ENCODE results near the gene DNMBP.

DNA sequence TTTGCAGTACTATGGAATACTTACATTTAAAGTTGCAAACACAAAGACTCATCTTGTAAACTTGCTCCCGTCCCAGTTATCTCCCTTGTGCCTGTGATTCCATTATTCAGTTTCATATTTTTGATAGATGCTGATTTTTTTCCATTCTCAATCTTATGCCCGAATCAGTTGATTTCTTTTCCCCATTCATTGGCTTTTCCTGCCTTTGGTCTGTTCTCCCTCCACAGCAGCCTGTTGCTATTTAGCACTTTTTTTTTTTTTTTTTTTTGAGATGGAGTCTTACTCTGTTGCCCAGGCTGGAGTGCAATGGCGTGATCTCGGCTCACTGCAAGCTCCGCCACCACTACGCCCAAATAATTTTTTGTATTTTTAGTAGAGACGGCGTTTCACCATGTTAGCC lies 149.3 kb downstream of the DNMBP start:
- TF ChIP-seq, protein P1, sequence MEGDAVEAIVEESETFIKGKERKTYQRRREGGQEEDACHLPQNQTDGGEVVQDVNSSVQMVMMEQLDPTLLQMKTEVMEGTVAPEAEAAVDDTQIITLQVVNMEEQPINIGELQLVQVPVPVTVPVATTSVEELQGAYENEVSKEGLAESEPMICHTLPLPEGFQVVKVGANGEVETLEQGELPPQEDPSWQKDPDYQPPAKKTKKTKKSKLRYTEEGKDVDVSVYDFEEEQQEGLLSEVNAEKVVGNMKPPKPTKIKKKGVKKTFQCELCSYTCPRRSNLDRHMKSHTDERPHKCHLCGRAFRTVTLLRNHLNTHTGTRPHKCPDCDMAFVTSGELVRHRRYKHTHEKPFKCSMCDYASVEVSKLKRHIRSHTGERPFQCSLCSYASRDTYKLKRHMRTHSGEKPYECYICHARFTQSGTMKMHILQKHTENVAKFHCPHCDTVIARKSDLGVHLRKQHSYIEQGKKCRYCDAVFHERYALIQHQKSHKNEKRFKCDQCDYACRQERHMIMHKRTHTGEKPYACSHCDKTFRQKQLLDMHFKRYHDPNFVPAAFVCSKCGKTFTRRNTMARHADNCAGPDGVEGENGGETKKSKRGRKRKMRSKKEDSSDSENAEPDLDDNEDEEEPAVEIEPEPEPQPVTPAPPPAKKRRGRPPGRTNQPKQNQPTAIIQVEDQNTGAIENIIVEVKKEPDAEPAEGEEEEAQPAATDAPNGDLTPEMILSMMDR (IDR thresholded peaks at IDR 0.05) = no peak
- TF ChIP-seq POLR2A (IDR thresholded peaks at IDR 0.05) = no peak
